Measurements from ENCODE around the gene RPS6KA2.

The RPS6KA2 gene

DNA sequence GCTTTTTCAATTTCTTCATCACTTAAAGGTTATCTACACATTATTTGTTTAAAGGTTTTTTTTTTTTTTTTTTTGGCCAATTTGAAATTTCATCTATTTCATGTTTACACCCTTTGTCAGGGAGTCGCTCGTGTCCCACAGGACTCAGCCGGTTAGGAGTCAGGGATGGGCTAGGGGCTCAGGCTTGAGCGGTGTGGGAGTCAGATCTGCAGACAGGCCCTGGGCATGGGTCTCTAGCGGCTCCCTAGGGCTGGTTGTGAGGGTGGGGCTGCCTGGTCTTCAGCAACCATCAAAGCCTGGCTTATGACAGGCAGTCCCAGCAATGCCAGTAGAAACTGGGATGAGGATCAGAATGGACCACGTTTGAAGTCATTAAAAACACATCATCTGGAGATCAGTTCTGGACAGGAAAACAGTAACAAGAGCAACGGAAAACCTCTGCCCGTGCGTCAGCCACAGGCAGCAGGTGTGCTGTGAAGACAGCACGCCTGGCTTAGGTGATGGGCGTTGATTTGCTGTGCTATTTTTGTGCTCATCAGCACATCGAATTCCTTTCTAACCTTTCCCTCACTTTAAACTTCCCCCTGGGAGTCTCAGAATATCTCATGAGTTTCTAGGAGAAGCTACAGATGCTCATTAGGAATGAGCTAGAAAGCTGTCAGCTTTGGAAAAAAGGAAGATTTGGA lies 153.0 kb downstream of the RPS6KA2 start:
- H3K4me1 ChIP-seq (ENCODE audit: control insufficient read depth in 1 of 2, insufficient read depth in 2 of 2, low read length in 2 of 2): peaks cover 6 to 14% of the 10 kb centered on the region in 2 experiments
- H3K36me3 ChIP-seq (ENCODE audit: control insufficient read depth in 1 of 2, insufficient read depth in 2 of 2, low read length in 2 of 2): peaks cover 3% of the 10 kb centered on the region in 2 experiments
- no peak overlapping the region for H3K4ac ChIP-seq (ENCODE audit: low read depth, low read length)
- H2BK12ac ChIP-seq (ENCODE audit: low read length): no peak overlapping the region
- H3K14ac ChIP-seq (ENCODE audit: low read length): no peak overlapping the region
- no peaks in the 10 kb centered on the region for H3K79me2 ChIP-seq (ENCODE audit: control insufficient read depth, insufficient read depth, low read length, poor library complexity)
- H3K9me3 ChIP-seq (ENCODE audit: insufficient read depth, low read depth, low read length): peaks cover 2% of the 10 kb centered on the region
- H3K79me1 ChIP-seq (ENCODE audit: low read length): no peaks in the 10 kb centered on the region
- no peak overlapping the region for H2AFZ ChIP-seq (ENCODE audit: insufficient read depth, low read length, poor library complexity)
- H4K8ac ChIP-seq (ENCODE audit: low read depth, low read length): no peak overlapping the region
- no peak overlapping the region for H3K4me2 ChIP-seq (ENCODE audit: low read length)
- no peak overlapping the region for H4K12ac ChIP-seq (ENCODE audit: low read depth, low read length)
- H3K4me3 ChIP-seq (ENCODE audit: low read depth, low read length): no peak overlapping the region
- H2BK5ac ChIP-seq (ENCODE audit: low read depth, low read length, poor library complexity): no peak overlapping the region
- H3K27ac ChIP-seq (ENCODE audit: low read depth, low read length): no peak overlapping the region
- no peak overlapping the region for H2AK5ac ChIP-seq (ENCODE audit: low read length)
- no peak overlapping the region for H3K23ac ChIP-seq (ENCODE audit: low read length)
- no peak overlapping the region for H3K18ac ChIP-seq (ENCODE audit: low read length)
- H4K91ac ChIP-seq (ENCODE audit: low read depth, low read length): no peak overlapping the region
- no peaks in the 10 kb centered on the region for H3K27me3 ChIP-seq (ENCODE audit: insufficient read depth, low read length)
- no peak for DNase-seq
- no CpG with 5 or more reads among the region's 12 CpGs for WGBS (ENCODE audit: extremely low coverage, insufficient coverage, insufficient read length)
- no peak overlapping the region for H2BK120ac ChIP-seq (ENCODE audit: insufficient read depth, low read length, poor library complexity)
- no peak overlapping the region for H3K9ac ChIP-seq (ENCODE audit: low read length)

DNA sequence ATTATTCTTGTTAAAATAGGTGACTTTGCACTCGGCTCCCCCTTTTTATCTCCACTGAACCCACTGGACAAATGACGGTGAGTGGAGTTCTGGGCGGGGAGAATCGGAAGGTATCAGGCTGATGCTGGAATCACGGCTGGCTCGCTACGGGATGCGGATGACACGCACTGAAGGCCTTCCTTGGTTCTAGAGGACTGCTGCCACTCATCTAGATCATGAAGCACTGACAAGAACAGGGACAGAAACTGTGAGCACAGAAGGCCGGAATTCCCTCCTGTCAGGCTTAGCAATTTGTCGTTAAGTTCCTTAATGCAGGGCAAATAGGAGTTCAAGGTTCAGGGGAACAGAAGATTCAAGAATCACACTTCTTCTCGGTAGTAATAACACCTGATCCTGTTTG lies 154.4 kb downstream of the RPS6KA2 start:
- Histone ChIP-seq H2AFZ (ENCODE audit: insufficient read depth, low read length, poor library complexity) (no peak overlapping the region), H3K36me3 (ENCODE audit: control insufficient read depth in 1 of 2, insufficient read depth in 2 of 2, low read length in 2 of 2) (peaks cover 5% of the 10 kb centered on the region in 2 experiments), H3K79me2 (ENCODE audit: control insufficient read depth, insufficient read depth, low read length, poor library complexity) (no peaks in the 10 kb centered on the region), H2AK5ac (ENCODE audit: low read length) (no peak overlapping the region), H3K23ac (ENCODE audit: low read length) (no peak overlapping the region), H4K8ac (ENCODE audit: low read depth, low read length) (no peak overlapping the region), H3K9ac (ENCODE audit: low read length) (no peak overlapping the region), H3K27me3 (ENCODE audit: insufficient read depth, low read length) (no peaks in the 10 kb centered on the region), H3K9me3 (ENCODE audit: insufficient read depth, low read depth, low read length) (no peaks in the 10 kb centered on the region), H4K91ac (ENCODE audit: low read depth, low read length) (no peak overlapping the region), H3K4me3 (ENCODE audit: low read depth, low read length) (no peak overlapping the region), H2BK120ac (ENCODE audit: insufficient read depth, low read length, poor library complexity) (no peak overlapping the region), H3K14ac (ENCODE audit: low read length) (no peak overlapping the region), H3K27ac (ENCODE audit: low read depth, low read length) (no peak overlapping the region), H2BK12ac (ENCODE audit: low read length) (no peak overlapping the region), H4K12ac (ENCODE audit: low read depth, low read length) (no peak overlapping the region), H3K4me1 (ENCODE audit: control insufficient read depth in 1 of 2, insufficient read depth in 2 of 2, low read length in 2 of 2) (peaks cover 6 to 14% of the 10 kb centered on the region in 2 experiments), H3K4ac (ENCODE audit: low read depth, low read length) (no peak overlapping the region), H3K18ac (ENCODE audit: low read length) (no peak overlapping the region), H3K79me1 (ENCODE audit: low read length) (no peaks in the 10 kb centered on the region), H2BK5ac (ENCODE audit: low read depth, low read length, poor library complexity) (no peak overlapping the region), H3K4me2 (ENCODE audit: low read length) (no peak overlapping the region)
- DNase-seq: no peak
- WGBS (ENCODE audit: extremely low coverage, insufficient coverage, insufficient read length): no CpG with 5 or more reads among the region's 12 CpGs

GRCh38 chr6:166471797-166472260 lies 155.2 kb downstream of the RPS6KA2 start:
- Histone ChIP-seq H3K18ac (ENCODE audit: low read length) (no peak overlapping the region), H4K91ac (ENCODE audit: low read depth, low read length) (no peak overlapping the region)

GRCh38 chr6:166470863-166471410 lies 156.1 kb downstream of the RPS6KA2 start:
- no peak overlapping the region for H4K12ac ChIP-seq (ENCODE audit: low read depth, low read length)
- WGBS (ENCODE audit: extremely low coverage, insufficient coverage, insufficient read length): no CpG with 5 or more reads among the region's 23 CpGs
- H2AK5ac ChIP-seq (ENCODE audit: low read length): no peak overlapping the region
- H3K27me3 ChIP-seq (ENCODE audit: insufficient read depth, low read length): no peaks in the 10 kb centered on the region
- H3K9me3 ChIP-seq (ENCODE audit: insufficient read depth, low read depth, low read length): no peaks in the 10 kb centered on the region
- peaks cover 5% of the 10 kb centered on the region in 2 experiments for H3K36me3 ChIP-seq (ENCODE audit: control insufficient read depth in 1 of 2, insufficient read depth in 2 of 2, low read length in 2 of 2)
- no peak overlapping the region for H2BK5ac ChIP-seq (ENCODE audit: low read depth, low read length, poor library complexity)
- no peak overlapping the region for H3K4ac ChIP-seq (ENCODE audit: low read depth, low read length)
- H3K79me1 ChIP-seq (ENCODE audit: low read length): no peaks in the 10 kb centered on the region
- no peak overlapping the region for H4K8ac ChIP-seq (ENCODE audit: low read depth, low read length)
- H3K14ac ChIP-seq (ENCODE audit: low read length): no peak overlapping the region
- no peak overlapping the region for H3K4me3 ChIP-seq (ENCODE audit: low read depth, low read length)
- H3K4me1 ChIP-seq (ENCODE audit: control insufficient read depth in 1 of 2, insufficient read depth in 2 of 2, low read length in 2 of 2): peaks cover 6 to 19% of the 10 kb centered on the region in 2 experiments
- H3K79me2 ChIP-seq (ENCODE audit: control insufficient read depth, insufficient read depth, low read length, poor library complexity): no peaks in the 10 kb centered on the region
- H2BK120ac ChIP-seq (ENCODE audit: insufficient read depth, low read length, poor library complexity): no peak overlapping the region
- H3K23ac ChIP-seq (ENCODE audit: low read length): no peak overlapping the region
- no peak for DNase-seq
- no peak overlapping the region for H2BK12ac ChIP-seq (ENCODE audit: low read length)
- H4K91ac ChIP-seq (ENCODE audit: low read depth, low read length): no peak overlapping the region
- no peak overlapping the region for H3K18ac ChIP-seq (ENCODE audit: low read length)
- H3K9ac ChIP-seq (ENCODE audit: low read length): no peak overlapping the region
- H3K27ac ChIP-seq (ENCODE audit: low read depth, low read length): no peak overlapping the region
- H3K4me2 ChIP-seq (ENCODE audit: low read length): no peak overlapping the region
- H2AFZ ChIP-seq (ENCODE audit: insufficient read depth, low read length, poor library complexity): no peak overlapping the region

More at GRCh38 chr6:166471797-166472260, 155.2 kb downstream of the RPS6KA2 start:
- Histone ChIP-seq H3K27me3 (ENCODE audit: insufficient read depth, low read length) (no peaks in the 10 kb centered on the region), H2BK12ac (ENCODE audit: low read length) (no peak overlapping the region), H3K36me3 (ENCODE audit: control insufficient read depth in 1 of 2, insufficient read depth in 2 of 2, low read length in 2 of 2) (peaks cover 5% of the 10 kb centered on the region in 2 experiments), H3K9ac (ENCODE audit: low read length) (no peak overlapping the region), H3K4me3 (ENCODE audit: low read depth, low read length) (no peak overlapping the region), H3K9me3 (ENCODE audit: insufficient read depth, low read depth, low read length) (no peaks in the 10 kb centered on the region), H3K14ac (ENCODE audit: low read length) (no peak overlapping the region), H3K23ac (ENCODE audit: low read length) (no peak overlapping the region), H3K79me2 (ENCODE audit: control insufficient read depth, insufficient read depth, low read length, poor library complexity) (no peaks in the 10 kb centered on the region), H3K27ac (ENCODE audit: low read depth, low read length) (no peak overlapping the region), H2AFZ (ENCODE audit: insufficient read depth, low read length, poor library complexity) (no peak overlapping the region), H4K12ac (ENCODE audit: low read depth, low read length) (no peak overlapping the region), H3K4ac (ENCODE audit: low read depth, low read length) (no peak overlapping the region), H3K4me1 (ENCODE audit: control insufficient read depth in 1 of 2, insufficient read depth in 2 of 2, low read length in 2 of 2) (peaks cover 6 to 14% of the 10 kb centered on the region in 2 experiments), H3K4me2 (ENCODE audit: low read length) (no peak overlapping the region), H3K79me1 (ENCODE audit: low read length) (no peaks in the 10 kb centered on the region), H2BK120ac (ENCODE audit: insufficient read depth, low read length, poor library complexity) (no peak overlapping the region), H2AK5ac (ENCODE audit: low read length) (no peak overlapping the region), H2BK5ac (ENCODE audit: low read depth, low read length, poor library complexity) (no peak overlapping the region), H4K8ac (ENCODE audit: low read depth, low read length) (no peak overlapping the region)
- no CpG with 5 or more reads among the region's 10 CpGs for WGBS (ENCODE audit: extremely low coverage, insufficient coverage, insufficient read length)
- no peak for DNase-seq
